Measurements from ENCODE around the gene HYKK.

DNA sequence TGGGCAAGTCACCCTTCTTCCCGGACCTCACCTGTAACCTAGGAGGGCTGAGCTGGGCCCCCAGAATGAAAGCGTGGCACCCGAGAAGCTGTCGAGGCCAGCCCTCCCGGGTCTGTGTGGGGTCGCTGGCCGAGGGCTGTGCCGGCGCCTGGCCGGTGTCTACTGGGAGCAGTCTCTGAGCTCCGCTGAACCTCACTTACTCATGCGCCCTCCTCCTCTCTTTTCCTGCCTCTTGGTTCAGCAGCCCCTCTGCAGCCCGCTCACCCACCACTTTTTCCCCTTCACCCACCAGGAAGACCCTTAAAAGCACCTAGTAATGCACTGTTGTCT lies 419 bp downstream of the HYKK start:
- TF ChIP-seq MXI1 (conservative IDR thresholded peaks at IDR 0.05; ENCODE audit: poor library complexity, severe bottlenecking): no peak
- no peak for TF ChIP-seq EZH2 (IDR thresholded peaks at IDR 0.05; ENCODE audit: borderline replicate concordance, insufficient read depth, low read length, poor library complexity, severe bottlenecking)
- TF ChIP-seq POLR2AphosphoS5 (IDR thresholded peaks at IDR 0.05): no peak
- TF ChIP-seq, protein P1, sequence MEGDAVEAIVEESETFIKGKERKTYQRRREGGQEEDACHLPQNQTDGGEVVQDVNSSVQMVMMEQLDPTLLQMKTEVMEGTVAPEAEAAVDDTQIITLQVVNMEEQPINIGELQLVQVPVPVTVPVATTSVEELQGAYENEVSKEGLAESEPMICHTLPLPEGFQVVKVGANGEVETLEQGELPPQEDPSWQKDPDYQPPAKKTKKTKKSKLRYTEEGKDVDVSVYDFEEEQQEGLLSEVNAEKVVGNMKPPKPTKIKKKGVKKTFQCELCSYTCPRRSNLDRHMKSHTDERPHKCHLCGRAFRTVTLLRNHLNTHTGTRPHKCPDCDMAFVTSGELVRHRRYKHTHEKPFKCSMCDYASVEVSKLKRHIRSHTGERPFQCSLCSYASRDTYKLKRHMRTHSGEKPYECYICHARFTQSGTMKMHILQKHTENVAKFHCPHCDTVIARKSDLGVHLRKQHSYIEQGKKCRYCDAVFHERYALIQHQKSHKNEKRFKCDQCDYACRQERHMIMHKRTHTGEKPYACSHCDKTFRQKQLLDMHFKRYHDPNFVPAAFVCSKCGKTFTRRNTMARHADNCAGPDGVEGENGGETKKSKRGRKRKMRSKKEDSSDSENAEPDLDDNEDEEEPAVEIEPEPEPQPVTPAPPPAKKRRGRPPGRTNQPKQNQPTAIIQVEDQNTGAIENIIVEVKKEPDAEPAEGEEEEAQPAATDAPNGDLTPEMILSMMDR (IDR thresholded peaks at IDR 0.05; ENCODE audit: poor library complexity, severe bottlenecking): no peak

All from neural cell (in vitro differentiated cells).